Skeletal muscle tissue (tissue), 4 donors: Measurements from ENCODE around the gene ODAPH. TPM values are rescaled to one million over a fixed set of nuclear protein-coding genes. Genes with fewer than 3 reads are reported as not detected.
"Not testable (repeated sequence)": the region's sequence is repeated elsewhere in the genome, so short reads cannot be mapped to it uniquely, and the experiment has no call there.

Source experiments
- H3K27ac ChIP-seq: one replicate; pipeline ENCODE4 v1.7.0; 2013; ENCODE audit warnings: mild to moderate bottlenecking, low read depth, low read length, inconsistent platforms
- H3K27me3 ChIP-seq, 3 donors: one replicate each; pipeline ENCODE4 v1.7.0; 2013; ENCODE audit warnings: low read length in 3 of 3; ENCODE audit not compliant: control insufficient read depth in 3 of 3, insufficient read depth in 3 of 3
- H3K36me3 ChIP-seq, 3 donors: one replicate each; pipeline ENCODE4 v1.7.0; 2013; ENCODE audit warnings: low read length in 3 of 3; ENCODE audit not compliant: control insufficient read depth in 3 of 3, insufficient read depth in 3 of 3
- H3K4me1 ChIP-seq, 3 donors: one replicate each; pipeline ENCODE4 v1.7.0; 2013; ENCODE audit warnings: low read length in 3 of 3, mild to moderate bottlenecking in 3 of 3; ENCODE audit not compliant: control insufficient read depth in 3 of 3, insufficient read depth in 3 of 3
- H3K4me3 ChIP-seq, 3 donors: one replicate each; pipeline ENCODE4 v1.7.0; 2013; ENCODE audit warnings: low read length in 3 of 3
- H3K9ac ChIP-seq, 3 donors: one replicate each; pipeline ENCODE4 v1.7.0; 2013; ENCODE audit warnings: low read length in 3 of 3, mild to moderate bottlenecking in 3 of 3, moderate library complexity in 2 of 3, low read depth in 1 of 3
- H3K9me3 ChIP-seq, 3 donors: one replicate each; pipeline ENCODE4 v1.7.0; 2013; ENCODE audit warnings: low read length in 3 of 3; ENCODE audit not compliant: control insufficient read depth in 3 of 3
- total RNA-seq: library from RNA; depleted of rRNA; stranded (reverse); fragments of >200 nt; gene quantifications from one replicate; pipeline ENCODE4 v1.2.3, GENCODE V29; 2014
- donor health status: Osteomylitis.

ODAPH gene
- total RNA-seq, result not detected

DNA sequence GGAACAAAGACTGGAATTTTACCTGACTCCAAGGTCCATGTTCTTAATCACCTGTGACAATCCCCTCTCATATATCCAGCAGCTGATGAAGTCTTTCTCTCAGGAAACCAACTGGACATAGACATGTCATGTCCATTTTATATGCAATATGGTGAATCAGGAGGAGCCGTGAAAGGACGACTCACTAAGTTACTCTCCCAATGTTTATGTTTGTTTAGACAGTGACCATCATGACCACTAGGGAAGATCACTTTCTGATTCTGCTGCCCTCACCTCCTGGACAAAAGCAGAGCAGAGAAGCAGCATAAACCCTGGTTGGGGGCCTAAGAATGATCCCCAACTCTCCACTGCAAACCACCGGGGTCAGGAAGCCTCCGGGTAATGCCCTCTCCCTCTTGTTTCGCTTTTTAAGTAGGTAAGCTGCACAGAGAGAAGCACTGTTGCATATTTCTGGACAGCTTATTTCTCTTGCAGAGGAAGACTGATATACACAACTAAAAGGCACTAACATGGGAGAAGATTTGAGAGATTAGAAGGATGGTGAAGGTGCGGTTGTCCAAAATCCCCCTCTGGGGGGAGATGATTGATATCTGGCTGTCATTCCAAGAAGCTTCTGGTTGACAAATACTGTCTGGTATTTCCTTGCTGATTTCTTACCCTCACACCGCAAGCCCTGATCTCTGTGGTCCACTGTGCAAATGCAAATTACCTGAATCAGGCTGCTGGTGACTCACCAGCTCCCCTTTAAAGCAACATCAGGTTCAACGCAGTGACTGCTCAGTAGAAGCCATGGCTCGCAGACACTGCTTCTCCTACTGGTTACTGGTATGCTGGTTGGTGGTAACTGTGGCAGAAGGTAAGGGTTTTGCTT lies at the start of gene ODAPH:
TSS of gene ODAPH (plus strand) at position 773 of the 871 bp plus-strand sequence. CDS start at position 790, 17 bp downstream.
- Histone ChIP-seq H3K27ac (no peak within 1 kb of the TSS), H3K4me1 (no peaks in the 10 kb centered on the region), H3K9ac (no peak within 1 kb of the TSS), H3K36me3 (no peaks in the 10 kb centered on the region), H3K4me3 (no peak within 1 kb of the TSS), H3K27me3 (peaks cover 0 to 8% (median 0%) of the 10 kb centered on the region in 3 donors), H3K9me3 (no peaks in the 10 kb centered on the region)

DNA sequence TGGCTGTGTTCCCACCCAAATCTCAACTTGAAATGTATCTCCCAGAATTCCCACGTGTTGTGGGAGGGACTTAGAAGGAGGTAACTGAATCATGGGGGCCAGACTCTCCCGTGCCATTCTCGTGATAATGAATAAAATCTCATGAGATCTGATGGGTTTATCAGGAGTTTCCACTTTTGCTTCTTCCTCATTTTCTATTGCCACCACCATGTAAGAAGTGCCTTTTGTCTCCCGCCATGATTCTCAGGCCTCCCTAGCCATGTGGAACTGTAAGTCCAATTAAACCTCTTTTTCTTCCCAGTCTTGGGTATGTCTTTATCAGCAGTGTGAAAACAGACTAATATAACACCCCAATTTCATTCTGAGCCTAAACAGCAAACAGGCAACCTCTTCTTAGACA lies 46.3 kb upstream of the ODAPH start:
- H3K27ac ChIP-seq, H3K9ac ChIP-seq, H3K27me3 ChIP-seq, H3K9me3 ChIP-seq, H3K4me3 ChIP-seq: not testable (repeated sequence)
- peaks cover 12 to 30% (median 19%) of the 10 kb centered on the region in 3 donors for H3K4me1 ChIP-seq
- peaks cover 0 to 10% (median 9%) of the 10 kb centered on the region in 3 donors for H3K36me3 ChIP-seq

DNA sequence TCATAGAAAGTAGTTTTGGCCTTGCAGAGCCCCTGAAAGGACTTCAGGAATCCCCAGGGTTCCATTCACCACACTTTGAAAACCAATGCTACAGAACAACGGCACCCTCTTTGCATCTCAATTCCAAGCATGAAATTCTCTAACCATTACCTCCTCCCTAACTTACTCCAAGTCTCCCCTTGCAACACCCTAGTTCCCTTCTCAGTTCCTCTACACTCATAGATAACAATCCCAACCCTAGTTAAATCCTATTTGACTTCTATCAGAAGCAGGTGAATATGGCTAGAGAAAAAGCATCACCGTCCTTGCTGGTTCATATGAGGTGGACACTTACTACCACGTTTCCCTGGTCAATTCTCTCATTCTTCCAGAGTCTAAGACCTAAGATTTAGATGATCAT lies 44.0 kb upstream of the ODAPH start:
- Histone ChIP-seq H3K4me3 (peak overlapping the region in 2 of 3 donors; percentile 24 to 38), H3K4me1 (peaks cover 18 to 36% (median 28%) of the 10 kb centered on the region in 3 donors), H3K36me3 (peaks cover 0 to 2% (median 1%) of the 10 kb centered on the region in 3 donors), H3K27me3 (no peaks in the 10 kb centered on the region), H3K27ac (peak overlapping the region; percentile 89), H3K9me3 (no peaks in the 10 kb centered on the region), H3K9ac (no peak overlapping the region)

- Histone ChIP-seq H3K4me3 (peak overlapping the region; percentile 93 to 98 (median 93)), H3K27me3 (no peaks in the 10 kb centered on the region), H3K27ac (peak overlapping the region; percentile 89), H3K9me3 (no peaks in the 10 kb centered on the region), H3K9ac (peak overlapping the region; percentile 87 to 96 (median 92)), H3K4me1 (peaks cover 18 to 36% (median 28%) of the 10 kb centered on the region in 3 donors), H3K36me3 (peaks cover 0 to 8% (median 6%) of the 10 kb centered on the region in 3 donors)
These were observed 43.3 kb upstream of the ODAPH start for GRCh38 chr4:75512386-75513211.

DNA sequence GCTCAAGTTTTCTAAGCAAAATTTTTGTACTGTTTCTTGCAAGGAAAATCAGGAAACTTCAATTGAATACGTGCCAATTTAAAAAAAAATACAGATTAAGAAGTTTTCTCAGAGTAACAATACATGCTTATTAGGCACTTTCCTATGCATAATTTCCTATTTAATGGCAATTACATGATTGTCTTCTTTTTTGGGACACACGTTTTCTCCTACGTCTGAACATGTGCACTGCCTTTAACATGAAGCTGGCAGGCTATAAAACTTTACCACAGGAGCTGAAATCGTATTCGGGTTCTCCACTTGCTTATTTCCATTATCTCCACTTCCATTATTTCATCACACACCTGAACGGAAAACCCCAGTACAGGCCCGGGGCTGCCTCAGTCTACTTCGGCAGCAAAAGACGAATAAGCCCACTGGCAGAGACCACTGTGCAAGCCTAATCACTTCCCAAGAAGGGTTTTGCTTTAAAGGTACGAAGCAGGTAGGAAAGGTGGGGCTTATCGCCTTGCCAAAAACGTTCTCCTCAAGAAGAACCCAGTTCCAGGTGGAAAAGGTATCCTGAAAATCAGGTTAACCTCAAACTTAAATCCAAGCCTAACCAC lies 42.2 kb upstream of the ODAPH start:
- H3K9me3 ChIP-seq, result no peaks in the 10 kb centered on the region
- H3K27ac ChIP-seq, result peak overlapping the region; percentile 89
- peaks cover 0 to 11% (median 8%) of the 10 kb centered on the region in 3 donors for H3K36me3 ChIP-seq
- H3K27me3 ChIP-seq, result no peaks in the 10 kb centered on the region
- peak overlapping the region; percentile 93 to 98 (median 93) for H3K4me3 ChIP-seq
- H3K4me1 ChIP-seq, result peaks cover 18 to 36% (median 28%) of the 10 kb centered on the region in 3 donors
- H3K9ac ChIP-seq, result peak overlapping the region; percentile 87 to 96 (median 92)

- peaks cover 18 to 36% (median 28%) of the 10 kb centered on the region in 3 donors for H3K4me1 ChIP-seq
- no peaks in the 10 kb centered on the region for H3K9me3 ChIP-seq
- H3K9ac ChIP-seq, result peak within 1 kb of the TSS; percentile 87 to 96 (median 92)
- H3K36me3 ChIP-seq, result peaks cover 0 to 14% (median 11%) of the 10 kb centered on the region in 3 donors
- H3K27me3 ChIP-seq, result no peaks in the 10 kb centered on the region
- peak within 1 kb of the TSS; percentile 93 to 98 (median 93) for H3K4me3 ChIP-seq
- peak within 1 kb of the TSS; percentile 89 for H3K27ac ChIP-seq
These were observed 41.5 kb upstream of the ODAPH start, which contains the start of the genes RCHY1 and THAP6 for GRCh38 chr4:75514131-75514948. TSS of gene RCHY1 (minus strand) at chr4:75514403. CDS start at chr4:75514286, 117 bp downstream. TSS of gene THAP6 (plus strand) at chr4:75514473. CDS start at chr4:75515453, 980 bp downstream.

GRCh38 chr4:75514949-75515612 lies 40.8 kb upstream of the ODAPH start:
- Histone ChIP-seq H3K27me3 (no peaks in the 10 kb centered on the region), H3K36me3 (peaks cover 0 to 14% (median 11%) of the 10 kb centered on the region in 3 donors), H3K4me1 (peaks cover 18 to 36% (median 28%) of the 10 kb centered on the region in 3 donors), H3K9ac (peak overlapping the region; percentile 87 to 95 (median 92)), H3K9me3 (no peaks in the 10 kb centered on the region), H3K27ac (peak overlapping the region; percentile 89), H3K4me3 (peak overlapping the region; percentile 93 to 98 (median 93))

DNA sequence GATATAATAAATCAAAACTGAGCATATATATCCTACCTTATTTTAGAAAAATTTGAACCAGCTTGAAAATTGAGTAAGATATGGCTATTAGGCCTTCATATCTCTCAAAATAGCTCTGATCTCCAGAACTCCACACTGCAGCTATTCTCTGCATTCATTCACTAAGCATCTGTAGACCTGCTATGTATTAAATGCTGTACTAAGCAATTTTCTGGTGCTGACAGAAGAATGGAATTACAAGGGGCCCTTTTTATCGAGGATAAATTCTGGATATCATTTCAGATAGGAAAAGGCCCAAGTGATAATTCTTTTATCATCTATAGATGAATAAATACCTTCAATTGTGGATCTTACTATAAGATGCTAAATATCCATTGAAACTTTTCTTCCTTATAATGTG lies 39.7 kb upstream of the ODAPH start:
- Histone ChIP-seq H3K9me3 (no peaks in the 10 kb centered on the region), H3K36me3 (peaks cover 0 to 14% (median 11%) of the 10 kb centered on the region in 3 donors), H3K27me3 (no peaks in the 10 kb centered on the region), H3K27ac (no peak overlapping the region), H3K4me3 (no peak overlapping the region), H3K4me1 (peaks cover 18 to 30% (median 28%) of the 10 kb centered on the region in 3 donors), H3K9ac (peak overlapping the region in 1 of 3 donors; percentile 23)
